ENCODE measurements around the gene GABBR1. TPM values are rescaled to one million over a fixed set of nuclear protein-coding genes. Genes with fewer than 3 reads are reported as not detected.

The GABBR1 gene
- total RNA-seq, 2 donors from 2014 or later: 19.4 to 30.7 TPM

- H3K4me1 ChIP-seq (replicated peaks): no peaks in the 10 kb centered on the region
- WGBS: 22% methylated on average over 2 of the region's 2 CpGs
- no peaks in the 10 kb centered on the region for H3K9me3 ChIP-seq
- intact Hi-C loops (cut with DNase I): no loop called here
- no peak for TF ChIP-seq POLR2A (IDR thresholded peaks at IDR 0.05)
- TF ChIP-seq POLR2AphosphoS5 (IDR thresholded peaks at IDR 0.05): no peak
- no peak for TF ChIP-seq CTCF (IDR thresholded peaks at IDR 0.05)
- H3K36me3 ChIP-seq: no peaks in the 10 kb centered on the region
- H3K4me3 ChIP-seq: no peak overlapping the region
- H3K27me3 ChIP-seq (replicated peaks; ENCODE audit: insufficient read depth): no peaks in the 10 kb centered on the region
- H3K27ac ChIP-seq: no peak overlapping the region
- no peak for DNase-seq (ENCODE audit: low spot score)
Measured at GRCh38 chr6:29522227-29522626, 110.8 kb downstream of the GABBR1 start.

GRCh38 chr6:29521006-29521680 lies 111.8 kb downstream of the GABBR1 start:
- no peak overlapping the region for H3K27ac ChIP-seq
- H3K4me3 ChIP-seq: no peak overlapping the region
- intact Hi-C loops (cut with DNase I): no loop called here
- no peak for DNase-seq (ENCODE audit: low spot score)
- H3K27me3 ChIP-seq (replicated peaks; ENCODE audit: insufficient read depth): no peaks in the 10 kb centered on the region
- no peak for TF ChIP-seq CTCF (IDR thresholded peaks at IDR 0.05)
- no peak for TF ChIP-seq POLR2A (IDR thresholded peaks at IDR 0.05)
- no peak for TF ChIP-seq POLR2AphosphoS5 (IDR thresholded peaks at IDR 0.05)
- no peaks in the 10 kb centered on the region for H3K4me1 ChIP-seq (replicated peaks)
- no peaks in the 10 kb centered on the region for H3K9me3 ChIP-seq
- no peaks in the 10 kb centered on the region for H3K36me3 ChIP-seq
- 59% methylated on average over 8 of the region's 8 CpGs for WGBS

- intact Hi-C loops (cut with DNase I): no loop called here
- no peak overlapping the region for H3K27ac ChIP-seq
- H3K4me1 ChIP-seq (replicated peaks): no peaks in the 10 kb centered on the region
- no peak overlapping the region for H3K4me3 ChIP-seq
- WGBS: 85% methylated on average over 4 of the region's 4 CpGs
- TF ChIP-seq POLR2A (IDR thresholded peaks at IDR 0.05): no peak
- no peaks in the 10 kb centered on the region for H3K27me3 ChIP-seq (replicated peaks; ENCODE audit: insufficient read depth)
- no peaks in the 10 kb centered on the region for H3K9me3 ChIP-seq
- no peaks in the 10 kb centered on the region for H3K36me3 ChIP-seq
- no peak for DNase-seq (ENCODE audit: low spot score)
Measured at GRCh38 chr6:29520232-29520631, 112.8 kb downstream of the GABBR1 start.

- no peak overlapping the region for H3K27ac ChIP-seq
- intact Hi-C loops (cut with DNase I): no loop called here
- TF ChIP-seq CTCF (IDR thresholded peaks at IDR 0.05) (no peak), POLR2AphosphoS5 (IDR thresholded peaks at IDR 0.05) (no peak), POLR2A (IDR thresholded peaks at IDR 0.05) (no peak)
- DNase-seq (ENCODE audit: low spot score): no peak
- no peaks in the 10 kb centered on the region for H3K36me3 ChIP-seq
- no peak overlapping the region for H3K4me3 ChIP-seq
- 81% methylated on average over 6 of the region's 6 CpGs for WGBS
- no peaks in the 10 kb centered on the region for H3K27me3 ChIP-seq (replicated peaks; ENCODE audit: insufficient read depth)
- H3K9me3 ChIP-seq: no peaks in the 10 kb centered on the region
- H3K4me1 ChIP-seq (replicated peaks): no peaks in the 10 kb centered on the region
Measured at GRCh38 chr6:29519291-29520010, 113.5 kb downstream of the GABBR1 start.

GRCh38 chr6:29517728-29518440 lies 115.1 kb downstream of the GABBR1 start:
- Histone ChIP-seq H3K36me3 (no peaks in the 10 kb centered on the region), H3K27me3 (replicated peaks; ENCODE audit: insufficient read depth) (no peaks in the 10 kb centered on the region), H3K27ac (no peak overlapping the region), H3K4me1 (replicated peaks) (no peaks in the 10 kb centered on the region), H3K9me3 (no peaks in the 10 kb centered on the region), H3K4me3 (no peak overlapping the region)
- intact Hi-C loops (cut with DNase I): no loop called here
- 89% methylated on average over 7 of the region's 7 CpGs for WGBS
- no peak for DNase-seq (ENCODE audit: low spot score)
- TF ChIP-seq CTCF (IDR thresholded peaks at IDR 0.05) (no peak), POLR2A (IDR thresholded peaks at IDR 0.05) (no peak), POLR2AphosphoS5 (IDR thresholded peaks at IDR 0.05) (no peak)
